GM19438 (cell line): ENCODE results near the gene DCHS1.
"Not testable (repeated sequence)": the region's sequence is repeated elsewhere in the genome, so short reads cannot be mapped to it uniquely, and the experiment has no call there.

Experiments used
- ATAC-seq: cut with Tn5 transposase; IDR thresholded peaks from one replicate; pipeline ENCODE4 v1.9.1; 2021; ENCODE audit warnings: low read depth; ENCODE audit not compliant: unreplicated experiment

The DCHS1 gene

GRCh38 chr11:6655790-6656583, at the start of gene DCHS1:
Gene DCHS1, minus strand, starts transcription at chr11:6655809. Its CDS starts 14,196 bp downstream, at chr11:6641613.
- no peak for ATAC-seq

DNA sequence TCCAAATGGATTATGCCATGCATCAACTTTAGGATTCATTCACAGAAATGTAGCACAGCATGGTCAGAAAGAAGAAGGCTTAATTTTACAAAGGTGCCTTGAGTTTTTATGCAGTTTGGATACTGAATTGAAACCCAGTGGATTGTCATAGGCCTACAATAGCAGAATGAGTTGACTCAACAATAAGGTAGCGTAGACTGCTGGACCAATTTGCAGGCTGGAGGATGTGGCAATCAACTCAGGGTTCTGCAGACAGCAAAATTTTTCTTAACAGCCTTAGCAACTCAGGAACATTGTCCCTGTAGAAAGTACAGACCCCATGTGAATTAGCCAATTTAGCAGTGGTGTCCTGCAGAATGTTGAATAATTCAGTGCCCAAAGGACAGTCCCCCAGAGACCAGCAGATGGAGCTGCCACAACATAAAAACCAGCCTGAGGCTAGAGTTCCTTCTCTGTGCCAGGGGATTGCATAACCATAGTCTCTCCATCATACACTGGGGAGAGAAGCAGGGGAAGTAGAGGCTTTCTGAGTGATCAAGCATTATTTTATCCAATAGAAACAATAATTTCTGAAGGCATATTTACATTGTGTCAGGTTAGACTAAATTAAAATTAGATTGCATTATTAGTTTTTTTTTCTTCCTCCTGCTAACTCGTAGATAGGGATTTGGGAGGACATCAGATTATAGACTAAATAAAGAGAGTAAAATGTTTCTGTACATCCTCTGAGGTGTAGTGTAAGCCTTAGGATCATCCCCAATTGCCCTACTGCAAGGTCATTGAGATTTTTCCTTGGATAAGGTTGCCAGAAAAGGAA, 47.8 kb upstream of the DCHS1 start:
- ATAC-seq, result no peak

- not testable (repeated sequence) for ATAC-seq
Measured at GRCh38 chr11:6701955-6702354, 46.3 kb upstream of the DCHS1 start.

GRCh38 chr11:6695377-6695776, 39.8 kb upstream of the DCHS1 start:
- no peak for ATAC-seq

DNA sequence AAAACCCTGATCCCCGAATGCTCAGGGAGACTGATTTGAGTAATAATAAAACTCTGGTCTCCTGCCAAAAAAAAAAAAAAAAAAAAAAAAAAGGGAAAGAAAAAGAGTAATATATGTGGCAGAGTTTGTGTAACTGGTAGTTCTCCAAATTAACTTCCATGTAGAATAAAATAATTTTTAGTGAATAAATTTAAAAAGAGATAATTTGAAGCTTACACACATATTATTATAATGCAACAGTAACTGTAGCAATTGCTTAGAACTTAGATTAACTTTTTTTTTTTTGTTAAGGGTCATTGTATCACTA, 38.6 kb upstream of the DCHS1 start:
- no peak for ATAC-seq

DNA sequence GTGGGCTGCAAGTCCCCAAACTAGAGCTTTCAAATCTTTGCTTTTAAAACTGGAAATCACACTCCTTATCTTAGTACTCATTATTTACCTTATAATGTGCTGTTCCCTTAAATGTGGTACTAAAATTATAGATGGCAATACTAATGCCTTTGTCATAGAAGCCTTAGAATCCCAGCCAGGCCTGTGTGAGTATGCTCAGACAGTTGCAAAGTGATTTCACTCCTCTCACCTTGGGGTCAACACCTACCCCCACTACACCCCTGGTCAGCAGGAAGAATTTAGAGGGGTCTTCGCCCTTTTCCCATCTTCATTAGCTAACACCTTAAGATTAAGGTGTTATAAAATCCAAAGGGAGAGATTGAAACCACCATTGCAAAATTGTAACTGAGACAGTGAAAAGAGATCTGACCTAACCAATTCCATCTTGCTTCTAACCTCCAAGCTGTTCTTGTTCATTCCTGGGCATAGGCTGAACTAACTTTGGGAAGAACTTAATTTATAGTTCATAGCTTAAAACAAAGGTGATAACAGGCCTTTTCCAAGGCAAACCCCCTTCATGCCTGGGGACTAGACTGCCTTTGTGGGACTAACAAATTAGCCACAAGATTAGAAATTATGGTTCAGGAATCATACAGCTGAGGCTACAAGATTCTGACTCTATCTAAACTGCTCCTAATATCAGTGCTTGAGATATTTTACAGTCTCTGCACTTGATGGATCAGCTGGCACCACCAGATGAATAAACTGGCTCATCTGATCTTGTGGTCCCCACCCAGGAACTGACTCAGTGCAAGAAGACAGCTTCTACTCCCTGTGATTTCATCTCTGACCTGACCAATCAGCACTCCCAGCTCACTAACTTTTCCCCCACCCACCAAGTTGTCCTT, 38.0 kb upstream of the DCHS1 start:
- ATAC-seq, result no peak

GRCh38 chr11:6692128-6692527, 36.5 kb upstream of the DCHS1 start:
- ATAC-seq, result no peak

DNA sequence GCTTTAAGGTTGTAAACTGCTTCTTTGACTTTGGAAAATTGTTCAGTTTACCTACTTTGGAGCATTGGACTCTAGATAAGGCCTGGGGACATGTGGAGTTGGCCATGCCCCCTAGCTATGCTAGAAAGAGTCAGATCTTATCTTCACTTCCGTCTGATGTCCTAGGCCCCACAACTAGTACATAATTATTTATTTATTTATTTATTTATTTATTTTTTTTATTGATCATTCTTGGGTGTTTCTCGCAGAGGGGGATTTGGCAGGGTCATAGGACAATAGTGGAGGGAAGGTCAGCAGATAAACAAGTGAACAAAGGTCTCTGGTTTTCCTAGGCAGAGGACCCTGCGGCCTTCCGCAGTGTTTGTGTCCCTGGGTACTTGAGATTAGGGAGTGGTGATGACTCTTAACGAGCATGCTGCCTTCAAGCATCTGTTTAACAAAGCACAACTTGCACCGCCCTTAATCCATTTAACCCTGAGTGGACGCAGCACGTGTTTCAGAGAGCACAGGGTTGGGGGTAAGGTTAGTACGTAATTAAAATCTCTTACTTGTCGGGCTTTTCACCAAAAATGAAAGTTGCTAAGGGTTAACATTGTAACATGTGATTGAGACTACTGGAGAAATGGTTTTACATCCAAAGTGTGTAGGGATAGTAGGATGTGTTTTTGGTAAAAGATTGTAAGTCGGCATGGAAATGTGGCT, 35.0 kb upstream of the DCHS1 start:
- not testable (repeated sequence) for ATAC-seq

DNA sequence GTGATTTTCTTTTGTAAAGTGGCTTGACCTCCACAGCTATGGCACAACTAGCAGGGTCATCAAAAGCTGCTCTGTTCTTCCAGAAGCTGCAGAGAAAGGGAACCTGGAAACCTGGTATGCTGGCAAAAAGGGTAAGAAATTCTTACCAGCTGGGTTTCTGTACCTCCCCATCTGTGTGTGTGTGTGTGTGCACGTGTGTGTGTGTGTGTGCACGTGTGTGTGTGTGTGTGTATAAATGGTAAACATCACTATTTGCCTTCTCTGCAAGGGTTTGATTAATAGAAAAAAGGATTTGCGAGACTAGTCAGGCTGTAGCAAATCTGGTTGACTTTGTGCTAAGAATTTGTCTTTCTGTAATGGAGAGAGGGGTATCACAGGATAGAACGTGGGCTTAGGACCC, 32.3 kb upstream of the DCHS1 start:
- no peak for ATAC-seq

GRCh38 chr11:6686006-6686405, 30.4 kb upstream of the DCHS1 start:
- ATAC-seq, result no peak

DNA sequence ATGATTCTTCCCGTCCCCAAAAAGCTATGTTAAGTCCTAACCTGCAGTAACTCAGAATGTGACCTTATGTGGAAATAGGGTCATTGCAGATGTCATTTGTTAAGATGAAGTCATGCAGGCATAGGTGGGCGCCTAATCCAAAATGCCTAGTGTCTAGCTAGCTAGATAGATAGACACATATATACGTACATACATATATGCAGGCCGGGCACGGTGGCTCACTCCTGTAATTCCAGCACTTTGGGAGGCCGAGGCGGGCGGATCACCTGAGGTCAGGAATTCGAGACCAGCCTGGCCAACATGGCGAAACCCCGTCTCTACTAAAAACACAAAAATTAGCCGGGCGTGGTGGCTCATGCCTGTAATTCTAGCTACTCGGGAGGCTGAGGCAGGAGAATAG, 28.5 kb upstream of the DCHS1 start:
- ATAC-seq, result not testable (repeated sequence)

GRCh38 chr11:6682936-6683861, 27.6 kb upstream of the DCHS1 start, which contains the start of gene MRPL17:
Gene MRPL17, minus strand, starts transcription at chr11:6683340. Its CDS starts 44 bp downstream, at chr11:6683296.
- ATAC-seq, result peak; percentile 92

- peak; percentile 3 for ATAC-seq
Measured at GRCh38 chr11:6682591-6682935, 27.0 kb upstream of the DCHS1 start.

- no peak for ATAC-seq
Measured at GRCh38 chr11:6681949-6682348, 26.3 kb upstream of the DCHS1 start.

DNA sequence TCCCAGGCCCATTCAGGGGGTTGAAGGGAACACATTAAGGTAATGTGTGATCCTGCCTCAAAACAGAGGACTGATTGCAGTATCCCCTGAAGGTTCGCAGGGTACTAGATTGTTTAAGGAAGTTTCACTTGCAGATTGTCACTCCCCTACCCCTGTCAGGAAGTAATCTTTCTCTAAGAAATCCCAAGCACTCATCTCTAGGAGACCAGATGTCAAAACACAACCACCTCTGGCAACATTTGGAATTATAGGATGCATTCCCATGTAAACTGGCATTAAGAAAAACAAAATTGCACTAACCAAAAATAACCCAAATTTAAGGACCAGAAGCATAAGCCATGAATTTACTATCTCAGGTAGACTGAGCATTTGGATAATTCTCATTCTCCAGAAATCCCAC, 25.9 kb upstream of the DCHS1 start:
- no peak for ATAC-seq

DNA sequence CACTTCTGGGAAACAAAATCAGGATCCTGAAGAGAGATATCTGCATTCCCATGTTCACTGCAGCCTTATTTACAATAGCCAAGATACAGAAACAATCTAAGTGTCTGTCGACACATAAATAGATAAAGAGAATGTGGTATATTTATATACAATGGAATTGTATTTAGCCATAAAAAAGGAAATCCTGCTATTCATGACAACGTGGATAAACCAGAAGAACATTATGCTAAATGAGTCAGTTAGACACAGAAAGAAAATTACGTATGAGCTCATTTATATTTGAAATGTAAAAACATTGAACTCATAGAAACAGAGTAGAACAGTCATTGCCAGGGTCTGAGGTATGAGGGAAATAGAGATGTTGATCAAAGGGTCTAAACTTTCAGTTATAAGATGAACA, 21.4 kb upstream of the DCHS1 start:
- no peak for ATAC-seq

DNA sequence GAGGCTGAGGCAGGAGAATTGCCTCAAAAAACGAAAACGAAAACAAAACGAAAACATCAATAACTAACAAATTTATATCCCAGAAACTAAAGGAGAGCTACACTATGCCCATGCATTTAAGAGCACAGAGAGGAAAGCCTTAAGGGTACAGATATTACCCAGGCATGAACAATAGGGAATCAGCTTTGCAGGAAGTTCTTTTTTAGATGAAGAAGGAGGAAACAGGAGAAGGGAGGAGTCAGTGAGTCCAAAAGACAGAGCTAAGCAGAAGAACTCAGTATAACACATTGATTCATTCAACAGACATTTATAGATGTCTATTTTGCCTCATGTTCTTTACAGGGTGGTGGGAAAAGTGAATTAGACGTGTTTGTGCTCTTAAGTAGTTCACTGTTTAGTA, 19.3 kb upstream of the DCHS1 start:
- no peak for ATAC-seq

DNA sequence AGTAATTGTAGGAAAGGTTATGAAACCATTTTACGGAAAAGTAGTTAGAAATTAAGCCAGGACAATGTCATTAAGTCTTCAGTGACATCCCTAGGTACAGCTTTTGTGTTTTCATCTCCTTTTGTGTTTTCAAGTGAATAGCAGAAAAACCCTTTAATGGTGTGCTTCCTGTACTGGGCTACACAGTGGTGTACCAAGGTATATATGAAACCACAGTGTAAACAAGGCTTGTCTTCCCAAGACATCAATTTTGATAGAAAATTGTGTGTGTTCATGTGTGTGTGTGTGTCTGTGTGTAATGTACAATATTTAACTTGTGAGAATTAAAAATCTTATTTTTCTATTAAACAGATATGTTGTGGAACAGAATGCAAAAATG, 18.6 kb upstream of the DCHS1 start:
- ATAC-seq, result no peak

- no peak for ATAC-seq
Measured at GRCh38 chr11:6673523-6674218, 18.1 kb upstream of the DCHS1 start.
